ENCODE measurements around the gene MCRIP2. TPM values are rescaled to one million over a fixed set of nuclear protein-coding genes. Genes with fewer than 3 reads are reported as not detected.

The MCRIP2 gene
- total RNA-seq, 2 experiments from 2014 or later, result 17.3 to 20.2 TPM

GRCh38 chr16:622920-623280 is 18.7 kb upstream of the MCRIP2 start:
- ChIA-PET POLR2A (no interaction called here), CTCF (interaction anchor here (0.6 kb wide), 1 partner anchor 1310 kb away, joined by 3 read pairs; no protein-coding TSS in a partner anchor)
- no peaks in the 10 kb centered on the region for H3K36me3 Mint-ChIP-seq (ENCODE audit: low read depth)
- H3K27me3 Mint-ChIP-seq, result no peaks in the 10 kb centered on the region
- no peaks in the 10 kb centered on the region for H3K4me1 Mint-ChIP-seq
- H3K9me3 Mint-ChIP-seq, result no peaks in the 10 kb centered on the region
- DNase-seq, result no peak
- no peak overlapping the region for H3K27ac Mint-ChIP-seq
- H3K4me3 Mint-ChIP-seq, result no peak overlapping the region

GRCh38 chr16:624526-625070 is 17.0 kb upstream of the MCRIP2 start:
- POLR2A ChIA-PET, result no interaction called here
- Mint-ChIP-seq H3K9me3 (no peaks in the 10 kb centered on the region), H3K4me3 (no peak overlapping the region), H3K36me3 (ENCODE audit: low read depth) (no peaks in the 10 kb centered on the region), H3K27me3 (no peaks in the 10 kb centered on the region), H3K27ac (no peak overlapping the region), H3K4me1 (no peaks in the 10 kb centered on the region)
- no peak for DNase-seq
- CTCF ChIA-PET, result no interaction called here

GRCh38 chr16:625117-625976 is 16.3 kb upstream of the MCRIP2 start:
- H3K4me3 Mint-ChIP-seq, result no peak overlapping the region
- CTCF ChIA-PET, result interaction anchor here (1.7 kb wide), 1 partner anchor 11 kb away, joined by 4 read pairs; the partner anchor contains the start of gene METTL26
- no peak for DNase-seq
- H3K27ac Mint-ChIP-seq, result no peak overlapping the region
- H3K27me3 Mint-ChIP-seq, result no peaks in the 10 kb centered on the region
- no peaks in the 10 kb centered on the region for H3K36me3 Mint-ChIP-seq (ENCODE audit: low read depth)
- H3K9me3 Mint-ChIP-seq, result no peaks in the 10 kb centered on the region
- POLR2A ChIA-PET, result no interaction called here
- H3K4me1 Mint-ChIP-seq, result no peaks in the 10 kb centered on the region

GRCh38 chr16:625977-626765 is 15.5 kb upstream of the MCRIP2 start:
- Mint-ChIP-seq H3K27ac (no peak overlapping the region), H3K4me3 (no peak overlapping the region), H3K36me3 (ENCODE audit: low read depth) (no peaks in the 10 kb centered on the region), H3K27me3 (no peaks in the 10 kb centered on the region), H3K4me1 (no peaks in the 10 kb centered on the region), H3K9me3 (no peaks in the 10 kb centered on the region)
- CTCF ChIA-PET, result interaction anchor here (1.7 kb wide), 1 partner anchor 10 kb away, joined by 4 read pairs; the partner anchor contains the start of gene METTL26
- POLR2A ChIA-PET, result no interaction called here
- DNase-seq, result no peak

GRCh38 chr16:626787-627453 is 14.7 kb upstream of the MCRIP2 start:
- H3K4me1 Mint-ChIP-seq, result no peaks in the 10 kb centered on the region
- POLR2A ChIA-PET, result no interaction called here
- no peak overlapping the region for H3K4me3 Mint-ChIP-seq
- H3K27ac Mint-ChIP-seq, result no peak overlapping the region
- H3K27me3 Mint-ChIP-seq, result no peaks in the 10 kb centered on the region
- DNase-seq, result no peak
- H3K9me3 Mint-ChIP-seq, result no peaks in the 10 kb centered on the region
- no peaks in the 10 kb centered on the region for H3K36me3 Mint-ChIP-seq (ENCODE audit: low read depth)
- CTCF ChIA-PET, result interaction anchor here (1.7 kb wide), 1 partner anchor 10 kb away, joined by 4 read pairs; the partner anchor contains the start of gene METTL26

GRCh38 chr16:627454-628239 is 14.0 kb upstream of the MCRIP2 start:
- no peaks in the 10 kb centered on the region for H3K4me1 Mint-ChIP-seq
- H3K36me3 Mint-ChIP-seq (ENCODE audit: low read depth), result no peaks in the 10 kb centered on the region
- H3K9me3 Mint-ChIP-seq, result no peaks in the 10 kb centered on the region
- DNase-seq, result no peak
- H3K27ac Mint-ChIP-seq, result no peak overlapping the region
- no peaks in the 10 kb centered on the region for H3K27me3 Mint-ChIP-seq
- CTCF ChIA-PET, result interaction anchor here (1.7 kb wide), 1 partner anchor 9 kb away, joined by 4 read pairs; the partner anchor contains the start of gene METTL26
- POLR2A ChIA-PET, result no interaction called here
- no peak overlapping the region for H3K4me3 Mint-ChIP-seq

- CTCF ChIA-PET, result no interaction called here
- POLR2A ChIA-PET, result no interaction called here
- no peak for DNase-seq
- Mint-ChIP-seq H3K9me3 (no peaks in the 10 kb centered on the region), H3K4me1 (no peaks in the 10 kb centered on the region), H3K27ac (no peak overlapping the region), H3K4me3 (no peak overlapping the region), H3K27me3 (no peaks in the 10 kb centered on the region), H3K36me3 (ENCODE audit: low read depth) (no peaks in the 10 kb centered on the region)
Measured at GRCh38 chr16:628321-629061, 13.1 kb upstream of the MCRIP2 start.

GRCh38 chr16:629185-629832 is 12.3 kb upstream of the MCRIP2 start:
- Mint-ChIP-seq H3K4me3 (no peak overlapping the region), H3K36me3 (ENCODE audit: low read depth) (no peaks in the 10 kb centered on the region), H3K27me3 (no peaks in the 10 kb centered on the region), H3K4me1 (no peaks in the 10 kb centered on the region), H3K9me3 (no peaks in the 10 kb centered on the region), H3K27ac (no peak overlapping the region)
- POLR2A ChIA-PET, result no interaction called here
- CTCF ChIA-PET, result interaction anchor here (0.5 kb wide), 1 partner anchor 13 kb away, joined by 3 read pairs; no protein-coding TSS in a partner anchor
- DNase-seq, result no peak

- no peaks in the 10 kb centered on the region for H3K27me3 Mint-ChIP-seq
- ChIA-PET POLR2A (no interaction called here), CTCF (interaction anchor here (0.5 kb wide), 1 partner anchor 14 kb away, joined by 3 read pairs; no protein-coding TSS in a partner anchor)
- H3K27ac Mint-ChIP-seq, result no peak overlapping the region
- no peak overlapping the region for H3K4me3 Mint-ChIP-seq
- no peaks in the 10 kb centered on the region for H3K9me3 Mint-ChIP-seq
- DNase-seq, result no peak
- no peaks in the 10 kb centered on the region for H3K36me3 Mint-ChIP-seq (ENCODE audit: low read depth)
- H3K4me1 Mint-ChIP-seq, result peaks cover 2% of the 10 kb centered on the region
Measured at GRCh38 chr16:629833-630248, 11.8 kb upstream of the MCRIP2 start.

GRCh38 chr16:630249-630814 is 11.3 kb upstream of the MCRIP2 start:
- H3K27me3 Mint-ChIP-seq, result no peaks in the 10 kb centered on the region
- H3K9me3 Mint-ChIP-seq, result no peaks in the 10 kb centered on the region
- ChIA-PET CTCF (no interaction called here), POLR2A (no interaction called here)
- H3K27ac Mint-ChIP-seq, result no peak overlapping the region
- no peak overlapping the region for H3K4me3 Mint-ChIP-seq
- DNase-seq, result no peak
- no peaks in the 10 kb centered on the region for H3K36me3 Mint-ChIP-seq (ENCODE audit: low read depth)
- peaks cover 4% of the 10 kb centered on the region for H3K4me1 Mint-ChIP-seq

GRCh38 chr16:630815-631405 is 10.7 kb upstream of the MCRIP2 start, which contains the start of gene WFIKKN1:
Gene WFIKKN1 (plus strand): TSS chr16:630985. CDS start chr16:631254, 269 bp downstream.
- CTCF ChIA-PET, result no interaction called here
- no peak within 1 kb of the TSS for H3K27ac Mint-ChIP-seq
- no peaks in the 10 kb centered on the region for H3K36me3 Mint-ChIP-seq (ENCODE audit: low read depth)
- no peaks in the 10 kb centered on the region for H3K9me3 Mint-ChIP-seq
- H3K4me3 Mint-ChIP-seq, result no peak within 1 kb of the TSS
- peaks cover 4% of the 10 kb centered on the region for H3K4me1 Mint-ChIP-seq
- no peak for DNase-seq
- H3K27me3 Mint-ChIP-seq, result no peaks in the 10 kb centered on the region
- POLR2A ChIA-PET, result no interaction called here

All from activated CD4-positive, alpha-beta T cell treated with anti-CD3 and anti-CD28 coated beads, Interleukin-2, amount 10 ng/mL, durations not matched to agents 7 days and 5 days (primary cell).